Lower leg skin (tissue), 4 donors: Measurements from ENCODE around the gene SCG5. TPM values are rescaled to one million over a fixed set of nuclear protein-coding genes. Genes with fewer than 3 reads are reported as not detected.

Source experiments
- DNase-seq, 2 donors: peaks; one replicate each; pipeline ENCODE4 v3.0.0-alpha.2; 2019; ENCODE audit warnings: low spot score in 2 of 2
- H3K4me3 ChIP-seq: fragments of 200-600 bp; sonication (generic); 2 replicates; pipeline ENCODE4 v1.5.1; 2017; ENCODE audit warnings: mild to moderate bottlenecking, low read depth; ENCODE audit not compliant: poor library complexity, severe bottlenecking
- POLR2A ChIP-seq, 2 donors: fragments of 450-650 bp; IDR thresholded peaks; one replicate each; pipeline ENCODE4 v1.6.1; 2016 to 2017; ENCODE audit warnings: antibody characterized with exemption in 2 of 2, mild to moderate bottlenecking in 1 of 2, moderate library complexity in 1 of 2
- WGBS, 2 donors: methylation state at CpG; one replicate each; pipeline ENCODE4 v1.1.5; 2018; 5-methylcytosine and 5-hydroxymethylcytosine counted together
- intact Hi-C: fragments of 100-400 bp; cut with DNase I; formaldehyde crosslinking; loops from one replicate; pipeline ENCODE4 v1.15.0; 2023; ENCODE audit warnings: low total_unique reads
- total RNA-seq, 4 donors: library from RNA; depleted of rRNA; stranded (reverse); fragments of >200 nt; gene quantifications; one replicate each; pipeline ENCODE4 v1.1.0, GENCODE V29; 2016
- TF ChIP-seq, protein P1 (sequence below), 3 donors: fragments of 450-650 bp; IDR thresholded peaks; one replicate each; pipeline ENCODE4 v1.5.1; 2016; ENCODE audit warnings: antibody characterized with exemption in 3 of 3, mild to moderate bottlenecking in 3 of 3, moderate library complexity in 2 of 3

SCG5 gene
- total RNA-seq, 4 donors from 2014 or later: 0.61 to 1.9 (median 1.1) TPM

DNA sequence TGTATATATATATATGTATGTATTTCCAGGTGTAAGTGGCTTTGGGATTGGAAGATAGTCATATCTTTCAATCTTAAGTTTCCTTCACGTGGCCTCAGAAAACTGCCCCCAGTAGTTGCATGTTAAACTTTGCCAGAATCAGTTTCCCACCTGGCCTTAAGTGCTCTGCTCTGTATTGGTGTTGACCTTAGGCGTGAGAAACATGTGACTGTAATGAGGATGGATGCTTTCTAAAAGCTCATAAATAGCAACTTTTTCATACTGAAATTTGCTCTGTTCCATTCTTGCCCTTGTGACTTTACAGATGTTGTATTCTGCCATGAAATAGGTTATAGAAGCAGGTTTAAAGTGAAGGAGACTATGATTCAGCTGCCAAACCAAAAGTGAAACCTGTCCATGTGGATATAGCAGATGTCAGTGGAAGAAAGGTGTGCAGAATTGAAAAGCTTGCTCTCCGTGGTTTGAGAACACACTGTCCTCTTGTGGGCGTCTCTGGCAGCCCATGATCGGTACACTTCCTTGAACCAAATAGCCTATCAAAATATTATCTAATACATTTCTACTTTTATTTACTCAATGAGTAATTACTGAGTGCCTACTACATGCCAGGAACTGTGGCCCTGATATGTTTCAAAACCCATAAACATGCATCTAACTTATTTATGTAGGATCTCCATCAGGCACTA, 15.8 kb downstream of the SCG5 start:
- no peak for DNase-seq
- WGBS, 2 donors: 42 to 75% methylated on average over 5 of the region's 5 CpGs
- H3K4me3 ChIP-seq: no peak overlapping the region
- TF ChIP-seq, protein P1, sequence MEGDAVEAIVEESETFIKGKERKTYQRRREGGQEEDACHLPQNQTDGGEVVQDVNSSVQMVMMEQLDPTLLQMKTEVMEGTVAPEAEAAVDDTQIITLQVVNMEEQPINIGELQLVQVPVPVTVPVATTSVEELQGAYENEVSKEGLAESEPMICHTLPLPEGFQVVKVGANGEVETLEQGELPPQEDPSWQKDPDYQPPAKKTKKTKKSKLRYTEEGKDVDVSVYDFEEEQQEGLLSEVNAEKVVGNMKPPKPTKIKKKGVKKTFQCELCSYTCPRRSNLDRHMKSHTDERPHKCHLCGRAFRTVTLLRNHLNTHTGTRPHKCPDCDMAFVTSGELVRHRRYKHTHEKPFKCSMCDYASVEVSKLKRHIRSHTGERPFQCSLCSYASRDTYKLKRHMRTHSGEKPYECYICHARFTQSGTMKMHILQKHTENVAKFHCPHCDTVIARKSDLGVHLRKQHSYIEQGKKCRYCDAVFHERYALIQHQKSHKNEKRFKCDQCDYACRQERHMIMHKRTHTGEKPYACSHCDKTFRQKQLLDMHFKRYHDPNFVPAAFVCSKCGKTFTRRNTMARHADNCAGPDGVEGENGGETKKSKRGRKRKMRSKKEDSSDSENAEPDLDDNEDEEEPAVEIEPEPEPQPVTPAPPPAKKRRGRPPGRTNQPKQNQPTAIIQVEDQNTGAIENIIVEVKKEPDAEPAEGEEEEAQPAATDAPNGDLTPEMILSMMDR (IDR thresholded peaks at IDR 0.05): no peak
- TF ChIP-seq POLR2A (IDR thresholded peaks at IDR 0.05): no peak
- intact Hi-C loops: loop anchor here (10.0 kb wide), 1 partner anchor 477 kb away; no protein-coding TSS in a partner anchor

DNA sequence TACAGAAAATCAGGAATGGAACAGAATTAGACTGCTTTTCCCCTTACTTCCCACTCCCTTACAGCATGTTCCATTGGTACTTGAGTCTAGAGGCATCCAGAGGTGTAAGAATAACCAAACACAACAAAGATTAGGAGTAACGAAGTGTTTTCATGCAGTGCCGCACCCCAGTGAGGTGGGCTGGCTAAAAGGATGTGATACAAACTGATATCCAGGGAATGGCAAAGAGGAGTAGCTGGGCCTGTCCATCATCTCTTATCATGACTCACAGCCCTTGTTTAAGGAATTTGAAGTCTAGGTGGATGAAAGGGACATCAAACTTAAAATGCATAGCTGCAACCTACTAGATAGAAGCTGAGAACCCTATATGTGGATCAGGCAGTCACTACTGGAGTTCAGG, 16.4 kb downstream of the SCG5 start:
- TF ChIP-seq, protein P1 (IDR thresholded peaks at IDR 0.05): no peak
- TF ChIP-seq POLR2A (IDR thresholded peaks at IDR 0.05): no peak
- WGBS, 2 donors: 93 to 98% methylated on average over 2 of the region's 2 CpGs
- DNase-seq: no peak
- intact Hi-C loops: loop anchor here (10.0 kb wide), 1 partner anchor 477 kb away; no protein-coding TSS in a partner anchor
- no peak overlapping the region for H3K4me3 ChIP-seq

DNA sequence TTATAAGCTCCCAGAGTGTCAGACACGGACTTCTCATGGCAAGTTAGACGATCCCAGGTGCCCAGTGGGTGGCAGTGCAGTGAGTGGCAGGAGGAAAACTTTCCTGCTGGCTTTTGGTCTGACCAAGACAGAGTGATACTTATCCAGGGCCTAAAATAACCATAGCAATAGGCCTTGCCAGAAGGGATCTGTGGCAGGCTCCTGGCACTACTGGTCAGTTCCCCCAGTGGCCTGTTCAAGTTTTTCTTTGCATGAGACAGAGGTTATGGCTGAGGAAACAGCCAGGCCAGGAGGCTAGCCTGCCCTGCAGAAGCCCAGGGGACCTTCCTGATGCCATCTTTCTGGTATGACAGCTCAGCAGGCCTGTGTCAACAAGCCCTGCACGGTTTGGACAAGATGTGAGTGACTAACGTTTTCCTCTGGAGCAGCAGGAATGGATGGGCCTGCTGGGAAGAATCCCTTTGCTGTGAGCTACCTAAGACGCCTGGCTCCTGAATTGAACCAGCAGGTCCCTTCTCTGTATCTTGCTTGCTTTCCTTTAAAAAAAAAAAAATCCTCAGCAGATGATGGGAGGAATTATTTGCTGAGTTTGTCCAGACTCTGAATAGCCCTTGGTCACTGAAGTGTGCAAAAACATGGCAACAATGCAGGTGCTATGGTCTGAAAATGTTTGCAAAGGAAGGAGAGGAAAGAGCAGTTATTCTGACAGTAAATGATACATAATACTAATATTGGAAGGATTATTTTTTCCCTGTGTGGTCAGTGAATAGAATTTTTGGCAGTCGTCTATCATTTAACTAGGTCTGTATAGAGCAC, 18.0 kb downstream of the SCG5 start:
- 37 to 45% methylated on average over 6 of the region's 6 CpGs for WGBS, 2 donors

DNA sequence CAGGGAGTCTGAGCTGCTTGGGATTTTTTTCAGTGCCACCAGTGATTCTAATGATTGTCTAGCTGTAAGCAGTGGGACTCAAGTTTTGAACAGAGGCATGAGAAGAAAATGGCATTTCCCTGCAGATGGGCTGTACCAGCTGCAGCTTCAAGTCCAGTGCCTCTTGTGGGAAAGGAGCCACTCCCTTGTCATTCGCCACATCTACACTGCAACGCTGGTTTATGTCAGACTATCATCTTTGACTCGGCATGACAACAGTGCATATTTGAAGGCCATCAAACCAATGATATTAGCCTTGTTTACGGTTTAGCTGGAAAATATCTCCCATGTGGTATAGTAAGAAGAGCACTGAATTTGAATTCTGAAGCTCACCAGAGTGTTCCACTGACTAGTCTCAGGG, 22.2 kb downstream of the SCG5 start:
- 94 to 96% methylated on average over 4 of the region's 4 CpGs for WGBS, 2 donors
- TF ChIP-seq POLR2A (IDR thresholded peaks at IDR 0.05): no peak
- TF ChIP-seq, protein P1 (IDR thresholded peaks at IDR 0.05): no peak
- no peak overlapping the region for H3K4me3 ChIP-seq
- intact Hi-C loops: loop anchor here (5.0 kb wide), 1 partner anchor 329 kb away; no protein-coding TSS in a partner anchor
- no peak for DNase-seq

More for the DNA sequence above, 18.0 kb downstream of the SCG5 start:
- TF ChIP-seq POLR2A (IDR thresholded peaks at IDR 0.05): no peak
- TF ChIP-seq, protein P1 (IDR thresholded peaks at IDR 0.05): no peak
- intact Hi-C loops: loop anchor here (5.0 to 10.0 kb wide), 2 partner anchors 333 to 475 kb away; no protein-coding TSS in a partner anchor
- no peak overlapping the region for H3K4me3 ChIP-seq
- DNase-seq: peak in 1 of 2 donors; percentile 72

DNA sequence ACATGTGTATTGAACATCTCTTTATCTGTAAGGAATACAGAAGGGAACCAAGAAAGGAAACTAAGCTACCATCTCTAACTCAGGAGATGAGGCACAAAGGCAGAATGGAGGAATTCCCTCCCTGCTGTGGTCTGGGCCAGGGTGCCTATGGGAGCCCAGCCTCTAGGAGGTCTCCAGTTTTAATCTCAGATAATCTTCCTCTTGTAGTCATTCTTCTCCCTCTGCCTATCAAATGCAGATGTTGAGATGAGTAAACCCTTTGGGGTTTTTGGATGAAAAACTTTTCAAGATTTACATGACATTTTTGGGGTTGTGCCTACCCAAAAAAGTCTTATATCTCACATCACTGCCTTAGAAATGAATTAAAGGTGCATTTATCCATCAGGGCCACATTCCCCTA, 23.3 kb downstream of the SCG5 start:
- intact Hi-C loops: loop anchor here (5.0 kb wide), 1 partner anchor 328 kb away; no protein-coding TSS in a partner anchor
- H3K4me3 ChIP-seq: no peak overlapping the region
- DNase-seq: no peak
- TF ChIP-seq, protein P1 (IDR thresholded peaks at IDR 0.05): no peak
- TF ChIP-seq POLR2A (IDR thresholded peaks at IDR 0.05): no peak
